K562 (cell line): ENCODE results near the gene KANK4.

Experiments used
- MAX ChIP-seq: sonication (generic); formaldehyde crosslinking; IDR thresholded peaks from 2 replicates; pipeline ENCODE4 v1.9.0; 2022; ENCODE audit warnings: mild to moderate bottlenecking, missing genetic modification reagents
- RNF2 ChIP-seq: sonication (generic); IDR thresholded peaks from 2 replicates; pipeline ENCODE4 v1.6.1; 2016
- TFAM ChIP-seq: fragments of 250-450 bp; sonication (Bioruptor Pico); conservative IDR thresholded peaks from 2 replicates; pipeline ENCODE4 v1.5.0; 2021; ENCODE audit warnings: mild to moderate bottlenecking, moderate library complexity

- no peak for TF ChIP-seq RNF2
- TF ChIP-seq TFAM (CRISPR knock-in tag): no peak
- no peak for TF ChIP-seq MAX (CRISPR knock-in tag)
These were observed 81.9 kb downstream of the KANK4 start for GRCh38 chr1:62237361-62237760.
